GM12864 (cell line): ENCODE measurements around the gene UBE2Q1.
"Not testable (repeated sequence)": the region's sequence is repeated elsewhere in the genome, so short reads cannot be mapped to it uniquely, and the experiment has no call there.

Source experiments
- DNase-seq: peaks from one replicate; pipeline ENCODE4 v3.0.0-alpha.2; 2011; ENCODE audit warnings: low read depth
- H3K4me3 ChIP-seq: 2 replicates; pipeline ENCODE4 v1.5.1; 2011; ENCODE audit warnings: mild to moderate bottlenecking, low read depth, low read length, control low read depth
- TF ChIP-seq, protein P1 (sequence below): IDR thresholded peaks from 2 replicates; pipeline ENCODE4 v1.5.1; 2011; ENCODE audit warnings: low read depth, mild to moderate bottlenecking, moderate library complexity, low read length, control low read depth, inconsistent platforms; ENCODE audit errors: missing control alignments

Gene UBE2Q1

DNA sequence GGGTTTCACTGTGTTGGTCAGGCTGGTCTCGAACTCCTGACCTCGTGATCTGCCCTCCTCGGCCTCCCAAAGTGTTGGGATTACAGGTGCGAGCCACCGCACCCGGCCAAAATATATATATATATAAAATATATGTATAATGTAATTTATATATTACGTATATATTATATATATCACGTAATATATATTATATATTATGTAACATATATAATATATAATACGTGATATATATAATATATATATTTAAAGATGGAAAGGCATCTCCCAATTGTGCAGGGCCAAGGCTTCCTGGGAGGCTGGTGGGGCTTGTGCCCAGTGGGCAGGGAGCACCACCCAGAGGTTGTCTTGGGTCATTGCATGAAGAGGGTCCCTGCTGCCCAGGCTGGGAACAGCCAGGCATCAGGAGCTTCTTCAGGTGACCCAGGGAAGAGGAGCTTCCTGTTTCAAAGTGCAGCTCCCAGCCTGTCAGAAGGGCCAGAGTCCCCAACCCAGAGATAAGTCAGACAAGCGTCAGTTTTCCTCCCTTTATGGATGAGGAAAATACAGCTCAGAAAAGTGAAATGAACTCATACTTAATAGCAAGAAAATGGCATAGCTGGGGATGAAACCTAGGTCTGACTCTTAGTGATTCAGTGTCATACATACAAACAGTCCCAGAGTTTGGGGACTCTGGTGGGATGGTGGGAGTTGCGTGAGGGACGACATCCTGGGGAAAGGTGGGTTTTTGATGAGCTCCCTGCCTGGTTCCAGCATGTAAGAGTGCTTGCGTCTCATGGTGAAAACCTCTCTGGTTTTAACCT is 12.0 kb downstream of the UBE2Q1 start:
- H3K4me3 ChIP-seq, result no peak overlapping the region
- peak; percentile 18 for DNase-seq
- TF ChIP-seq, protein P1, sequence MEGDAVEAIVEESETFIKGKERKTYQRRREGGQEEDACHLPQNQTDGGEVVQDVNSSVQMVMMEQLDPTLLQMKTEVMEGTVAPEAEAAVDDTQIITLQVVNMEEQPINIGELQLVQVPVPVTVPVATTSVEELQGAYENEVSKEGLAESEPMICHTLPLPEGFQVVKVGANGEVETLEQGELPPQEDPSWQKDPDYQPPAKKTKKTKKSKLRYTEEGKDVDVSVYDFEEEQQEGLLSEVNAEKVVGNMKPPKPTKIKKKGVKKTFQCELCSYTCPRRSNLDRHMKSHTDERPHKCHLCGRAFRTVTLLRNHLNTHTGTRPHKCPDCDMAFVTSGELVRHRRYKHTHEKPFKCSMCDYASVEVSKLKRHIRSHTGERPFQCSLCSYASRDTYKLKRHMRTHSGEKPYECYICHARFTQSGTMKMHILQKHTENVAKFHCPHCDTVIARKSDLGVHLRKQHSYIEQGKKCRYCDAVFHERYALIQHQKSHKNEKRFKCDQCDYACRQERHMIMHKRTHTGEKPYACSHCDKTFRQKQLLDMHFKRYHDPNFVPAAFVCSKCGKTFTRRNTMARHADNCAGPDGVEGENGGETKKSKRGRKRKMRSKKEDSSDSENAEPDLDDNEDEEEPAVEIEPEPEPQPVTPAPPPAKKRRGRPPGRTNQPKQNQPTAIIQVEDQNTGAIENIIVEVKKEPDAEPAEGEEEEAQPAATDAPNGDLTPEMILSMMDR, result peak; percentile 86

DNA sequence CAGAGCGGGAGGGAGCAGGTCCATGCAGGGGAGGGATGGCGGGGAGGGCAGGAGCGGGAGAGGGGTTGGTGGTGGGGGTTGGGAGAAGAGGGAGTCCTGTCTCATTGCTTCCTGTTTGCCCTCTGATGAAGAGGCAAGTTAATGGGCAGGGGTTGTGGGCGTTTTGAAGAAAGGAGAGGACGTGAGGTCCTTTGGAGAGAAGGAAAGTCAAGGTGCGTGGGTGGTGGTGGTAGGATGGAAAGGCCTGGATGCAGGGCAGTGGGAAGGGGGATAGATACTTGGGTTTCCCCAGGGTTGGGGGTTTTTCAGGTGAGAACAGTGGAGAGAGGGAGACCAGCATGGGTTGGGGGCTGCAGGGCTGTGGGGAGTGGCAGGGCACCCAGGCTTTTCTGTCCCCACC is 17.2 kb downstream of the UBE2Q1 start:
- TF ChIP-seq, protein P1, result no peak
- no peak overlapping the region for H3K4me3 ChIP-seq
- no peak for DNase-seq

DNA sequence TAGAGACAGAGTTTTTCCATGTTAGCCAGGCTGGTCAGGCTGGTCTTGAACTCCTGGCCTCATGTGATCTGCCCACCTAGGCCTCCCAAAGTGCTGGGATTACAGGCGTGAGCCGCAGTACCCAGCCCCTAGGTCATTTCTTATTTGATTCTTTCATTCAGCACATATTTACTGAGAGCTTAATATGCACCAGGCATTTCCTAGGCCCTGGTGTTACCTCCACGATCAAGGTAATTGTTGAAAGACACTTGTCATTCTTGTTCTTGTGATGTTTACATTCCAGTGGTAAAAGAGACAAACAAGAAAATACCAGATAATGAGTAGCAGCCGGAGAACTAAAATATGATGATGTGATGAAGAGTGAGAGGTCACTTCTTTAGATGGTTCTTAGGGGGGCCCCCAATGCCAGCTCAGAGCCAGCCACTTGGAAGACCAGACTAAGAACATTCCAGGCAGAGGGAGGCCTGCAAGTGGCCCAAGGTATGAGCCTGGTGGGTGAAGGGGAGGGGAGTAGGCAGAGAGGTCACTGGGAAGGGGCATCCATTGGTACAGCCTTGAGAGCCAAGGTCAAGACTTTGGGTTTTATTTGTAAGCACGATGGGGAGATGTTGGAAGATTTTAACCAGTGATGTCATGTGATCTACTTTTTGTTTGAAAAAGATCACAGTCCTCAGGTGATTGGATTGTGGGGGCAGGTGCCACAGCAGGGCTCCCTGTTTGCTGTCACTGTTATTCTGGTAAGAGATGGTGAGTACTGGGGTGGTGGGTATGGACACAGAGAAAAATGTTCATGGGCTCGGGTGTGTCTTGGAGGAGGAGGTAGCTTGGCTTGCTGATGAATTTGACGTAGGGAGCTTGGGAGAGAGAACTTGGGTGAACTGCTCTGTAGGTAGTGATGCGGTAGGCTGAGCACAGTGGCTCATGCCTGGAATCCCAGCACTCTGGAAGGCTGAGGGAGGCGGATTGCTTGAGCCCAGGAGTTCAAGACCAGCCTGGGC is 18.7 kb downstream of the UBE2Q1 start:
- H3K4me3 ChIP-seq, result no peak overlapping the region
- TF ChIP-seq, protein P1, result no peak
- DNase-seq, result no peak

DNA sequence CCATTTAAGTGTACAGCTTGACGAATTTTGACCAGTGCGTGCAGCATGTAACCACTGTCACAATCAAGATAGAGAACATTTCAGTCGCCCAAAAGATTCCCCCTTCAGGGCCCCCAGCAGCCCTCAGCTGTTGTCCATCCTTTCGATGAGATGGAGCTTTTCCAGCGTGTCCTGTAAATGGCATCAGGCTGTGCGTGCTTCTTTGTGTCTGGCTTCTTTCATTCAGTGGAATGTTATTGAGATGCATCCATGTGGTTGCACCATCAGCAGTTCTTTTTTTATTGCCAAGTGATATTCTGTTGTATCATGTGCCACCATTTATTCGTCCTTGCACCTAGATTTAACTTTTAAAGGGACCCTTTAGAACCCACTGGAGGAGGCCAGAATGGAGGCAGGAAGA is 21.9 kb downstream of the UBE2Q1 start:
- TF ChIP-seq, protein P1, result no peak
- no peak overlapping the region for H3K4me3 ChIP-seq
- no peak for DNase-seq

DNA sequence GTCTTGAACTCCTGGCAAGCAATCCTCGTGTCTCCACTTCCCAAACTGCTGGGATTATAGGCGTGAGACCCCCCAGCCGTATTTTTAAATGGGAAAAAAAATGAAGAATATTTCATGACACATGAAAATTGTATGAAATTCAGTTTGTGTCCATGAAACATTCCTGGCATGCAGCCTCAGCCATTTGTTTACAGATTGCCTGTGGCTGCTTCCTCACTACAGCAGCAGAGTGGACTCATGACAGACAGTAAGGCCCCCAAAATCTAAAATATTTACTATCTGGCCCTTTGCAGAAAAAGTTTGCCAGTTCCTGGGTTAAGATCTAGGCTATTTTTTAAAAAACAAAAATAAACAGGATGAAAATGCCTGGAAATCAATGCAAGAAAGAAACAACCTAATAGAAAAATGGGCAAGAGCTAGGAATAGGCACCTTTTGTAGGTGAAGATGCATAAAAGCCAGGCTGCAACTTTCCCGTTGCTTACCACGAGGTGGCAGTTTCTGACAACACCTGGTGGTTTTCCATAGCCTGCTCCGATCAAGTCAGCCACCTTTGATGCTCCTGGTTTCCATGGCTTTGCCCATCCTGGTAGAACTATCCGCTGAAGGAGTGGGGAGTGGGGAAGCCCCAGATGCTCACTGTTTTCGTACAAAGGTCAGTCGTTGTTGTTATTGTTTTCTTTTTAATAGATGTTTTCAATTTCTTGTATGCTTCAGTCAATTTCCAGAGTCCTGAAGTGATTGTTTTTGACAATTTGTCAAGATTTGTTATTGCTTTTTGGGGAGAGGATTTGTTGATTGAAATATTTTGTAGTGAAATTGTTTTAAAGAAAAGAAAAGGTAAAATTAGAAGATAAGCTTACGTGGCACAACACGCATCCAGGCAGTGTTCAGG is 24.3 kb downstream of the UBE2Q1 start:
- DNase-seq, result no peak
- TF ChIP-seq, protein P1, result peak; percentile 58
- H3K4me3 ChIP-seq, result no peak overlapping the region

DNA sequence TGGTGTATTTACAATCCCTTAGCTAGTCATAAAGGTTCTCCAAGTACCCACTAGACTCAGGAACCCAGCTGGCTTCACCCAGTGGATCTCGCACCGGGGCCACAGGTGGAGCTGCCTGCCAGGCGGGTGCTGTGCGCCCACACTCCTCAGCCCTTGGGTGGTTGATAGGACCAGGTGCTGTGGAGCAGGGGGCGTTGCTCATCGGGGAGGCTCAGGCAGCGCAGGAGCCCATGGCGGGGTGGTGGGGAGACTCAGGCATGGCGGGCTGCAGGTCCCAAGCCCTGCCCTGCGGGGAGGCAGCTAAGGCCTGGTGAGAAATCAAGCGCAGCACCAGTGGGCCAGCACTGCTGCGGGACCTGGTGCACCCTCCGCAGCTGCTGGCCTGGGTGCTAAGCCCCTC is 26.5 kb downstream of the UBE2Q1 start:
- not testable (repeated sequence) for DNase-seq, H3K4me3 ChIP-seq
